Stimulated activated CD4-positive, alpha-beta T cell treated with anti-CD3 and anti-CD28 coated beads, Interleukin-12 subunit alpha, Interleukin-12 subunit beta, amount 100 ng/mL, for 24 hours (primary cell): ENCODE measurements around the gene G6PD.
A peak's percentile ranks its signal among the peaks of the same experiment; 100 is the strongest.
"Not testable (repeated sequence)": the region's sequence is repeated elsewhere in the genome, so short reads cannot be mapped to it uniquely, and the experiment has no call there.

Experiments
- DNase-seq, 2 experiments: peaks; one replicate each; pipeline ENCODE4 v3.0.0-alpha.2; 2020; ENCODE audit warnings: low read depth in 2 of 2

G6PD gene

DNA sequence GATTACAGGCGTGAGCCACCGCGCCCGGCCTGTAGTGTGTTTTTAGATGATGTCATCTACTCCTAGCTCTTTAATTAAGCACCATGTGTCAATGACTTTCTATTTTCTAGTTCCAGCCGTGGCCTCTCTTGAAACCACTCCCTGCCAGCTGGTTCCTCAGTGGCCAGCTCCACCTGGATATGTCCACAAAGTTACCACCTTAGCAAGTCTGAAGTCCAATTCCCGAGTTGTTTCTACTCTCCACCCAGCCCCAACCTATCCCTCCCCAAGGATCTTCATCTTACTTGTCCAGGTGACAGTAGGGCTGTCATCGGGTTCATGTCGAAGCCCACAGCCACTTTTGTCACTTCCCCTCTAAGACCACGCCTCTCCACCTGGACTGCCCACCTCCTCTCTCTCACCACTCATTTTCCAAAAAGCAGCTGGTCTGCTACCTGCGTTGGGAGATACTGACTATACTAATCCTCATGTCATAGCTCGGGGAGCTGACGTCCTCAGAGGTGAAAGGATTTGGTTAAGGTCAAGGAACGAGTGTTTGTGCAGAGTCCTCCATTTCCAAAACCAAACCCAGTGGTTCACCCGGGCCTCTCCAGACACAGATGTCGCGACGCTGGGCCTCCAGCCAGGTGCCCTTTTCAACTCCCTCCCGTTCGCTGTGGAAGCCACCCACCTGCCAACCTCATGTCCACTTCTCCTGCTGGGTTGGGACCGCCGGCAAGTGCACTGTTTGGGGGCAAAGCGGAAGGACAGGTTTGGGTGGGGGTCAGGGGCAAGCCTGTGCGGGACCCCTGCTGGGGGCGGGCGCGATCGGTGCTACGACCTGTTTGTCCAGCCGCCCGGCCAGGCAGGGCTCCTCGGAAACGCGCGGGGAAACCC, 31.3 kb downstream of the G6PD start:
- no peak for DNase-seq

DNA sequence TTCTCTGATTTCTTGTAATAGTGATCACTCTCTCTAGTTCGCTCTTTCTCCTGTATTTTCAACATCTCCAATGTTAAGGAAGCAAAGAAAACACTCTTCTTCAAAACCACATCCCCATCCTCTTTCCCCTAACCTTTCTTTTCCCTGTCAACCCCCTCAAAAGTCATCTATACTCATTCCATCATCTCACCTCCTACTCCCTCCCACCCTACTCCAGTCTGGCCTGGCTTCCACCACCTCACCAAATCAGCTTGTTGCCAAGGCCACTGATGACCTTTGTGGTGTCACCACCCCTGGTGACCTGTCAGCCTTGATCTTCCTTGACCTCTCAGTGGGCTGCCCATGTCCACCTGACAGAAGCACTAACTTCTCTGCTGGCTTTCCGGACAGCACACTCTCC, 32.9 kb downstream of the G6PD start:
- DNase-seq: no peak

DNA sequence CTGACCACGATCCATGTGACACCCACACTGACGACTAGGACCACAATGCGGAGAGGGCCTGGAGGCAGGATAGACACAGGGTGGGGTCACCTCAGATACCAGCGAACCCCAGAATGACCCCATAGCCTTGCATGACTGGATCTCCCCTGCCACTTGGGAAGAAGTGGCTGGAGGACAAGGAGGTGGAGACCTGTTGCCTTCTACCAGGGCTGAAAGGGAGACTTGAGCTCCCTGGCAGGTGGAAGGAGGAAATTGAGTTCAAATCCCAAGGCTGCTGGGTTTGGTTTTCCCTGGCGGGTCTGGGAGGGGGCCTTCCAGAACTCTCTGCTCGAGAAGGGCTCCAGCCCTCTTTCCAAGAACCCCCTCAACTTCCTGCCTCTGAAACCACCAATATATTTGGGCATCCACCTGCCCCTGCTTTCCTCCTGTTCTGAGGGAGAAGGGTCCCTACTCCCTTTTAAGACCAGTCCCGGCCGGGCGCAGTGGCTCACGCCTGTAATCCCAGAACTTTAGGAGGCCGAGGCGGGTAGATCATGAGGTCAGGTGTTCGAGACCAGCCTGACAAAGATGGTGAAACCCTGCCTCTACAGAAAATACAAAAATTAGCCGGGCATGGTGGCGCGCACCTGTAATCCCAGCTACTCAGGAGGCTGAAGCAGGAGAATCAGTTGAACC, 33.6 kb downstream of the G6PD start:
- DNase-seq: no peak

DNA sequence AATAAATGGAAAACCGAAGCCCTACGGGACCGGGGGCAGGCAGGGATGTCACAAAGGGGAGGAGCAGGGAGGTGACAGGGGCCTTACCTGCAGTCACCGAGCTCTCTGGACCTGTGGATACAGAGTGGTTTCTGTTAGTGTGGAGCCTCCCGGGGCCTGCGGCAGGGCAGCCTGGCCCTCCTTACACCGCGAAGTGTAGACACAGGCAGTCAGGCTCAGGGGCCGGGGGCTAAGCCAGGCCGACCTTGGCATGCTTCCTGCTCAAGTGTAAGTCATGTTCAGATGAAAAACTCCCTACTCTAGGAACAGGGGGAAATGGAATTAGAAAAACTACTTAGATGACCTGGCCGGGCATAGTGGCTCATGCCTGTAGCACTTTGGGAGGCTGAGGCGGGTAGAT, 34.9 kb downstream of the G6PD start:
- no peak for DNase-seq

DNA sequence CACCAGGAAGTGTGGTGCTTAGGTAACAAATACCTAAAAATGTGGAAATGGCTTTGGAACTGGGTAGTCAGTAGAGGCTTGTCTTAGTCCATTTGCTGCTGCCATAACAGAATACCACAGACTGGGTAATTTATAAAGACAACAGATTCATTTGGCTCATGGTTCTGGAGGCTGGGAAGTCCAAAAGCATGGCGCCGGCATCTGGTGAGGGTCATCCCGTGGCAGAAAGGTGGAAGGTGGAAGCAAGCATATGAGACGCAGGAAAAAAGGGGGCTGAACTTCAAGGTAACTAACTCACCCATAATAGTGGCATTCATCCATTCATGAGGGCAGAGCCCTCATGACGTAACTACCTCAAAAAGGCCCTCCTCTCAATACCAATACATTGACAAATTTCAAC, 37.2 kb downstream of the G6PD start:
- no peak for DNase-seq

DNA sequence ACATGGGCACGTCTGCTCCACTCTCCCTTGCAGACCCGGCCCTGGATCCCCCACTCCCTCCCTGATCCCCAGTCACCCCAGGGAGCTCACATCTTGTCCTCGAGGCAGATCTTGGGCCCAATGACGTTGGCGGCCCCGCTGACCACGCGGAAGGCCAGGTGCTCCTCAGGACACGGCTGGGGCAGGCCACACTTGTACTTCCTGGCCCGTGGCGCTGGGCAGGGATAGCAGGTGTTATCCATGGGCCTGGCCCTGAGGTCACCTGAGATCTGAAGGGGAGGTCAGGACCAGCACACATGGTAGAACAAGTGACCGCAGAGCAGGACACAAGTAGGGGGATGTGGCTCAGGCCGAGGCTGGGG, 38.3 kb downstream of the G6PD start:
- no peak for DNase-seq

DNA sequence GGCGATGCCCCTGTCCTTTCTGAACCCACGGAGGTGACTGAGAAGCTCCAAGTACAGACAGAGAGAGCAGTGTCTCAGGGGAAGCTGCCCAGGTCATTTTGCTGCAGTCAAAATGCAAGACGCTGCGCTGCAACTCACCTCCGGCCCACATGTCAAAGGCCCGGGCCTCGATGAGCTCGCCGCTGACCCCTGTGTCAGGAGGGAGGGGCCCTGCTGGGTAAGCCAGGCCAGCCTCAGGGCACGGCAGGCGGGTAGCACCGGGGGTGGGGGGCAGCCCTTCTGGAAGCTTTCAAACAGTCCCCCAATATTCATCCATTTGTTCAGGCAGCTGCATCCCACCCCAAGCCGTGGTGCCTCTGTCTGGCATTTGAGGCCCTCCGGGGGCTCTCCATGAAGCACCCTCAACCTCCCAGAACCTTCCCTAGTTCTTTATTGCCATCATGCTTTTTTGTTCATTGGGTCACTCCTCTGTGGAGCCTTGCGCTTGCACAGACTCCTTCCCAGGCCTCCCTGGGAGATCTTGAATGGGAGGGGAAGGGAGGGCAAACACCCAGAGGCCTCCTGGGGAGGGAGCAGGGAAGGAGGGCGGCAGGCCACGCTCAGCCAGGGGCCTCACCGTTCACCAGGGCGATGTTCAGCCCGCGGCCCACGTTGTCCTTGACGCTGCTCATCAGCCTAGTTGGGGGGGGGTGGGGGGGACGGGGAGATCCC, 38.8 kb downstream of the G6PD start:
- DNase-seq: no peak

DNA sequence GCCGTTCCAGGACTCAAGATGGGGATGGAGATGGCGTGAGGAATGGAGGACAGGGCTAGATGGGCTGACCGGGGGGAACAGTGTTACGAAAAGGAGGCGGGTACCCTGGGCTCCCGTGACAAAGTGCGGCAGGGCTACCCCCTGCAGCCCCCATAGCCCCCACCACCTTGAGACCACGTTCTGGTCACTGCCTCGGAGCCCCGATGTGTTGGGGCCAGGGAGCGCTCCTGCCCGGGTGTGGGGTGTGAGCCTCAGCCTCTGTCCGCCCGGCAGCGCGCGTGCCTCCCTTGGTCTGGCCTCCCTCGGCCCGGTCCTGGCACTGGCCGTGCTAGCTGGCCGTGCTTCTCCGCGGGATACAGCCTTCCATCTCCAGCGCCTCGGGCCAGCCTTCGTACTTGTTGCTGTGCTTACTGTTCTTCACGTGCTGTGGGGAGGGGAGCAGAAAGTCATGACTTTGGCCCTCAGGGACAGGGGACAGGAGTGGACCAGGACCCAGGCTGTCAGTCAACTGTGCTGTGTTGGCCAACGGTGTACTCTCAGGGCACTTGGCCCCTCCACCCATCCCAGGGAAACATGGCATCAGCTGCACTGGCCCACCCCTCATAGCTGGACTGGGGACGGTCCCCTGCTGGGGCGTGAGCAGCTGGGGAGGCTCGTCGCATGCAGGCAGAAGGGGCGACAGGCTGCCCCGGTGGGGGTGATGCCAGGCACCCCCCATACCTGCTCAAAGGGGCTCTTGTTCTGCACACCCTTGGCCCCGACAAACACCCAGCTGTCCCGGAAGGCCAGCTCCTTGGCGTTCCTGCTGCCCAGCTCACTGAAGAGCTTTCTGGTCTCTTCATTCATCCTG, 39.9 kb downstream of the G6PD start:
- DNase-seq: no peak

DNA sequence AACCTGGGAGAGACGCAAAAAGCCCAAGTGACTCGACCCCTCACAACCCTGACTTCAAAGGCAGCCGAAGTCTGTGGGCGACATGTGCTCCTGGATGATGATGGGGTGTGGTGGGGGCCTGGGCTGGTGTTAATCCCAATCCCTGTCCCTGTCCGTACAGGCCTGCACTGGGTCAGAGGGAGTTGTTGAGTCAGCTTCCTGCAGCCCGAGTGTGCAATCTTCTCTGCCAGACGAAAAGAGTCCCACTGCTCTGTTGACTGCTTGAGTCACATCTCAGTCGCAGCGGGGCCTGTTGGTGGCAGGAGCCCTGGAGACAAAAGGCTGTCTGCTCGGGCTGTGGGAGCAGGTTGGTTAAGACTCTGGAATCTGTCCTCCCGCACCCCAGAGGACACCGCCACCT, 40.9 kb downstream of the G6PD start:
- no peak for DNase-seq

DNA sequence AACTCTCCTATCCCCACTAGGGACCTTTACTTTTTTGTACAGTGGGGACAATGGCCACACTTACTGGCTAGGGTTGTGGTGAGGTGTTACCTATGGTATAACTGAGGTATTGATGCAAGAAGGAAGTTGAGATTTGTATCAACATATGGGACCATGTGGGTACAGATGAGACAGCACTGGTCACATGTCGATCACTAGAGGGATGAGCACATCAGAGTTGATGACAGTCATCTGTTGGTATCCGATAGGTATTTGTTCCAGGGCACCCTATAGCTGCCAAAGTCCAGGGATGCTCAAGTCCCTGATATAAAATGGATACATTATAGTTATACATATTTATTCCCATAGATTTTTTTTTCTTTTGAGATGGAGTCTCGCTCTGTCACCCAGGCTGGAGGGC, 43.7 kb downstream of the G6PD start:
- DNase-seq: no peak

DNA sequence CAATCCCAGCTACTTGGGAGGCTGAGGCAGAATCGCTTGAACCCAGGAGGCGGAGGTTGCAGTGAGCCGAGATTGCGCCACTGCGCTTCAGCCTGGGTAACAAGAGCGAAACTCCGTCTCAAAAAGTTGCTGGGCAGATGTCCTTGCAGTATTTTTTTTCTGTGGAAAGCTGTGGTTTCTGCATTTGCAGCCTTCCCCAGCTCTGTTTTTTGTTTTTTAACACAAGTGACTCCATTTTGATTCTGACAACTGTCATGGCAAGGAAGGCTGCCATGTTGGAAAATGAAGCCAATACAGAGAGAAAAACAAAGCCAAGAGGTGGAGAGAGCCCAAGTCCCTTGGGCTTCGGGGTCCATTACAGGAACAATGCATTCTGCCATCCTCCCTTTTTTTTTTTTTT, 44.5 kb downstream of the G6PD start:
- no peak for DNase-seq

DNA sequence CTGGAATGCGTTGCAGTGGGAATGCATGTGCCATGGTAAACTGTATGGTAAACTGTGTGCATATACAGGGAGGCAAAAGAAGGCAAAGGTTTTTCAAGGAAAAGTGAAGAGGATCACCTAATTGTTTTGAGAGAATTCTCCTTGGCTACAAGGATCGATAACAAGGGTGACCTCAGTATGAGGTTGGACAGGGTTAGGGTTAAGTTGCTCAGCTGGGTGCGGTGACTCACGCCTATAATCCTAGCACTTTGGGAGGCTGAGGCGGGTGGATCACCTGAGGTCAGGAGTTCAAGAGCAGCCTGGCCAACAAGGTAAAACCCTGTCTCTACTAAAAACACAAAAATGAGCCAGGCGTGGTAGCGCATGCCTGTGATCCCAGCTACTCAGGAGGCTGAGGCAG, 45.2 kb downstream of the G6PD start:
- not testable (repeated sequence) for DNase-seq

DNA sequence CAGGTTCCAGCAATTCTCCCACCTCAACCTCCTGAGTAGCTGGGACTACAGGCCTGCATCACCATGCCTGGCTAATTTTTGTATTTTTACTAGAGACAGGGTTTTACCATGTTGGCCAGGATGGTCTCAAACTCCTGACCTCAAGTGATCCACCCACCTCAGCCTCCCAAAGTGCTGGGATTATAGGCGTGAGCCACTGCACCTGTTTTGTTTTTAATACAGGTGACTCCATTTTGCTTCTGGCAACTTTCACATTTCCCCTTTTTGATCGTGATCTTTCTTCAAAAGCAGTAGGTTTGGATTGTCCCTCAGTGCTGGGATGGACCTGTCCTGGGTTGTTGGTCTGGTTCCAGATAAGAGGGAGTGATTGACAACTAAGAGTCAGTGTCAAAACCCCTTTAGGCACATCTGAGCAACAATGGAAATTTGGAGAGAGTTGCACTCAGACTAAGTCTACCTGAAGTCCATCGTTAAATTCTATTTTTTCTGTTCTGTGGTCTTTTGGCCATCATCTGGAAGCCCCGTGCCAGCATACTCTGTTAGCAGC, 50.0 kb downstream of the G6PD start:
- not testable (repeated sequence) for DNase-seq

DNA sequence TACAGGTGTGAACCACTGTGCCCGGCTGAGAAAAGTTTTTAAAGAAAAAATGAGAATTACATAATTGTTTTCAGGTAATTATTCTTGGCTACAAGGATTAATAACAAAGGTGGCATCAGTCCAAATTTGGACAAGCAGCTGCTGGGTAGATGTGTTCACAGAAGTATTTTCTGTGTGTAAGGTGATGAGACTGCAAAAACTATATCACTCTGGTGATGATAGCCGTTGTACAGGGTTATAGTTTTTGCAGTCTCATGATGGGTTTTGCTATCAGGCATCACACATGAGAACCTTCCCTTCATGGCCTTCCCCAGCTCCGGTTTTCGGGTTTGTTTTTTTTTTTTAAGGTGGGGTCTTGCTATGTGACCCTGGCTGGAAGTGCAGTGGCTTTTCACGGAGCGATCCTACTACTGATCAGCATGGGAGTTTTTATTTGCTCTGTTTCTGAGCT, 51.1 kb downstream of the G6PD start:
- DNase-seq: no peak

DNA sequence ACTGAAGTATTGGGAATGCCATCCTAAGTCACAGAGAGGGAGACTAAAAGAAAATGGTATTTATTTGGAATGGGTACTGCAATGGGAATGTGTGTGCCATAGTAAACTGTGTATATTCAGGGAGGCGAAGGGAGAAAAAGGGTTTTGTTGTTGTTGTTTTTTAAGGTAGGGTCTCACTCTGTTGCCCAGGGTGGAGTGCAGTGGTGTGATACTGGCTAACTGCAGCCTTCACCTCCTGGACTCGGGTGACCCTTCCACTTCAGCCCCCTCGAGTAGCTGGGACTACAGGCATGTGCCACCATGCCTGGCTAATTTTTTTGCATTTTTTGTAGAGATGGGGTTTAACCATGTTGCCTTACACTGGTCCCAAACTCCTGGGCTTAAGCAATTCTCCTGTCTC, 51.9 kb downstream of the G6PD start:
- no peak for DNase-seq

DNA sequence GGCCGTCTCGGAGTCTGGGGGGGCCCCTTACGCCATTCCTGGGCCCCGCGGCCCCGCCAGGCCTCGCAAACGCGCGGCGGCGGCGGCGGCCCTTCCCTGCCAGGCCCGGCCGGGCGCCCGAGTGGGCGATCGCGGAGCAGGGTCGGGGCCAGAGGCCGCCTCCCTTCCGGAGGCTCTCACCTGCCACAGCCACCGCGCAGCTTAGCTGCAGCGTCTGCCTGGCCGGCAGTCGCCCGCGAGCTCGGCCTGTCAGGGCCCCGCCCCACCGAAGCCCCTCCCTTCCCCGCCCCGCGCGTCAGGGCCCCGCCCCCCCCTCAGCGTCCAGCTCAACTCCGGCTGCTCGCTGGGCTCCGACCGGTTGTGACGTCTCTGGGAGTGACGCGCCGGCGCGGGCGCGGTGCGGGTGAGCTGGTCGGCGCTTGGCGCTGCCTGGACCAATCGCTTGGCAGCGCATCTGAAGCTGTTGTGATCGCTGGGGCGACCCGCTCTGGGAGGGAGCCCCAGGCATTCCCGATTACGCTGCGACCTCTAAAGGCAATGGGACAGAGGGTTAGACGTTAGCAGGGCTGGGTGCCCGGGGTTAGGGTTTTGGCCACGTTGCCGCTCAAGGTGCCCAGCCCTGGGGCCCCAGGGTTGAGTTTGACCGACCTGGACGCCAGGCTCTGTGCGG, 56.1 kb downstream of the G6PD start, which contains the start of gene SLC10A3:
Gene SLC10A3 (minus strand): TSS at position 216 of the 670 bp plus-strand sequence. CDS start 1,689 bp downstream, outside the sequence.
- DNase-seq: peak; percentile 77 to 80

DNA sequence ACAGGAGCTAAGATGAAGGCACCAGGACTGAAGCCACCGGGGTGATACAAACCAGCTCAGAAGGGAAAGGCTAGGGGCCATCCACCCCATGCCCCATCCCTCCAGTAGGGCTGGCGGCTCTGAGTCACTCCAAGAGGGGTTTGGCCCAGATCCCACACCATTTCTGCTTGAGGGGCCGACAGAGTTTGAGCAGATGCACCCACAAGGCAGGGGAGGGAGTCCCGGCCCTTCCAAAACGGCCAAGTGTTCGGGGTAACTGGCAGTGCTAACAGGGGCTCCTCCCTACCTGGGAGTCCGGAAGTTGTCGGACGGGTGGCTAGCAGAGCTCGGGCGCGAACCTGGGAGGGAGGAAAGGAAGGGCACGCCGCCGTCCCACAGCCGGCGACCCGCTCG, 56.6 kb downstream of the G6PD start:
- DNase-seq: no peak

DNA sequence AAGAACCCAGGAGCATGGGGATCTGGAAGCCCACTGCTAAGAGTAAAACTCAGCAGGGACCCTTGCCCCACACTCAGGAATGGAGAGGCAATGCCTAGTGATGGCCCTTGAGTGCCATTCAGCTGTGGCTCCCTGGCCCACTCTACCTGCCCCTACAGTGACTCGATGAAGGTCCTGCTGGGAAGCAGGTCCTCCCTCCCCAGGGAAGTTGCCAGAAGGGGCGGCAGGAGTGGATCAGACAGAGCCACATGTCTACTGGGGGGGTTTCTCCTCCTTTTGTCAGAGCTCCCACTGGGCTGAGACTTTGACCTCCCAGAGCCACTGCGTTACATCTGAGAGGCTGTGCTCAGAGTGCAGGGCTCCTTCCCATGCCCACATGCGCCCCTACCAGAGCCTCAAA, 57.5 kb downstream of the G6PD start:
- no peak for DNase-seq

DNA sequence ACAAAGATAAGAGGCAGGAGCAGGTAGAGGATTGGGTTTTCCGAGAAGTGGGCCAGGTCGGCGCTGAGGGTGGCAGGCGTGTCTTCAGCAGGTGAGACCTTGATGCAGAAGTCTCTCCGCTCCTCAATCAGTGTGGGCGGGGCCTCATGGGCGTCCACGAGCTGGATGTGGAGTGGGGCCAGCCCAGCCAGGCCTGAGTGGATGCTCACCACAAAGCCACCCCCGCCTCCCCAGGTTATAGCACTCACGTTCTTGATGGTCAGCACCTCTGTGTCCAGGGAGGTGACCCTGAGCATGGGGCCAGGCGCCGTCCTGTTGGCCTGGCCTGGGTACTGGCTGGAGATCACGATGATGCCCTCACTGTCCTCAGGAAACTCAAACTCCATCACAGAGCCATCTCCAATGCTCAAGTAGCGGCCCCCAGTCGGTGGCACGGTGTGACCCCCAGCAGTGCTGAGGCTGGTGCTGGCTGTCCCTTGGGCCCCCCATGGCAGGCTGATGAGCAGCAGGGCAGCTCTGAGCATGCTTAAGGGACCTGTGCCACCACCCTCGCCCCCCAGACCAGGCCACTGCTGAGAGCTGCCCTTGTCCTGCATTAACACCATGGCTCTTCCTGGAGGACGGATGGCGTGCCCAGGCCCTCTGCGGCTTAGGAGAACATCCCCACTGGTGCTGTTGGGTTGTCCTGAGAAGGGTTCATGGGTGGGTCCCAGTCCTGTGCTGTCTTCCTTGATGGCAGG, 58.1 kb downstream of the G6PD start:
- no peak for DNase-seq
